ENCODE measurements around the gene ZBTB7C.

The ZBTB7C gene

GRCh38 chr18:48216639-48217257 lies 192.4 kb downstream of the ZBTB7C start:
- H3K4me3 Mint-ChIP-seq, result no peak overlapping the region
- H3K4me1 Mint-ChIP-seq (ENCODE audit: low read depth), result no peaks in the 10 kb centered on the region
- H3K27ac Mint-ChIP-seq, result no peak overlapping the region
- H3K27me3 Mint-ChIP-seq, result peaks cover 2% of the 10 kb centered on the region
- H3K36me3 Mint-ChIP-seq, result no peaks in the 10 kb centered on the region
- no peaks in the 10 kb centered on the region for H3K9me3 Mint-ChIP-seq (ENCODE audit: low read depth)

- Mint-ChIP-seq H3K27me3 (peaks cover 2% of the 10 kb centered on the region), H3K27ac (no peak overlapping the region), H3K9me3 (ENCODE audit: low read depth) (no peaks in the 10 kb centered on the region), H3K4me3 (no peak overlapping the region), H3K4me1 (ENCODE audit: low read depth) (no peaks in the 10 kb centered on the region), H3K36me3 (no peaks in the 10 kb centered on the region)
Observed at GRCh38 chr18:48215876-48216638, 193.1 kb downstream of the ZBTB7C start.

GRCh38 chr18:48213791-48214190 lies 195.4 kb downstream of the ZBTB7C start:
- Mint-ChIP-seq H3K4me1 (ENCODE audit: low read depth) (no peaks in the 10 kb centered on the region), H3K27ac (no peak overlapping the region), H3K4me3 (no peak overlapping the region), H3K36me3 (no peaks in the 10 kb centered on the region), H3K9me3 (ENCODE audit: low read depth) (no peaks in the 10 kb centered on the region), H3K27me3 (no peaks in the 10 kb centered on the region)

GRCh38 chr18:48208432-48209140 lies 200.6 kb downstream of the ZBTB7C start:
- H3K9me3 Mint-ChIP-seq (ENCODE audit: low read depth), result no peaks in the 10 kb centered on the region
- H3K4me3 Mint-ChIP-seq, result no peak overlapping the region
- H3K27me3 Mint-ChIP-seq, result peaks cover 12% of the 10 kb centered on the region
- H3K36me3 Mint-ChIP-seq, result no peaks in the 10 kb centered on the region
- H3K4me1 Mint-ChIP-seq (ENCODE audit: low read depth), result no peaks in the 10 kb centered on the region
- no peak overlapping the region for H3K27ac Mint-ChIP-seq

- no peak overlapping the region for H3K4me3 Mint-ChIP-seq
- no peaks in the 10 kb centered on the region for H3K36me3 Mint-ChIP-seq
- no peak overlapping the region for H3K27ac Mint-ChIP-seq
- H3K27me3 Mint-ChIP-seq, result peaks cover 13% of the 10 kb centered on the region
- H3K4me1 Mint-ChIP-seq (ENCODE audit: low read depth), result no peaks in the 10 kb centered on the region
- H3K9me3 Mint-ChIP-seq (ENCODE audit: low read depth), result no peaks in the 10 kb centered on the region
Observed at GRCh38 chr18:48207733-48208132, 201.4 kb downstream of the ZBTB7C start.

- no peaks in the 10 kb centered on the region for H3K36me3 Mint-ChIP-seq
- H3K4me3 Mint-ChIP-seq, result no peak overlapping the region
- H3K9me3 Mint-ChIP-seq (ENCODE audit: low read depth), result no peaks in the 10 kb centered on the region
- no peaks in the 10 kb centered on the region for H3K4me1 Mint-ChIP-seq (ENCODE audit: low read depth)
- no peak overlapping the region for H3K27ac Mint-ChIP-seq
- peaks cover 16% of the 10 kb centered on the region for H3K27me3 Mint-ChIP-seq
Observed at GRCh38 chr18:48206887-48207286, 202.3 kb downstream of the ZBTB7C start.

GRCh38 chr18:48203961-48204666 lies 205.1 kb downstream of the ZBTB7C start:
- H3K4me1 Mint-ChIP-seq (ENCODE audit: low read depth), result no peaks in the 10 kb centered on the region
- no peak overlapping the region for H3K27ac Mint-ChIP-seq
- H3K27me3 Mint-ChIP-seq, result peaks cover 23% of the 10 kb centered on the region
- no peak overlapping the region for H3K4me3 Mint-ChIP-seq
- no peaks in the 10 kb centered on the region for H3K36me3 Mint-ChIP-seq
- H3K9me3 Mint-ChIP-seq (ENCODE audit: low read depth), result no peaks in the 10 kb centered on the region

GRCh38 chr18:48203288-48203945 lies 205.8 kb downstream of the ZBTB7C start:
- peaks cover 25% of the 10 kb centered on the region for H3K27me3 Mint-ChIP-seq
- H3K36me3 Mint-ChIP-seq, result no peaks in the 10 kb centered on the region
- no peaks in the 10 kb centered on the region for H3K4me1 Mint-ChIP-seq (ENCODE audit: low read depth)
- no peak overlapping the region for H3K27ac Mint-ChIP-seq
- no peaks in the 10 kb centered on the region for H3K9me3 Mint-ChIP-seq (ENCODE audit: low read depth)
- H3K4me3 Mint-ChIP-seq, result no peak overlapping the region

GRCh38 chr18:48202350-48203260 lies 206.6 kb downstream of the ZBTB7C start:
- no peaks in the 10 kb centered on the region for H3K36me3 Mint-ChIP-seq
- no peak overlapping the region for H3K27ac Mint-ChIP-seq
- peaks cover 25% of the 10 kb centered on the region for H3K27me3 Mint-ChIP-seq
- no peaks in the 10 kb centered on the region for H3K9me3 Mint-ChIP-seq (ENCODE audit: low read depth)
- H3K4me1 Mint-ChIP-seq (ENCODE audit: low read depth), result no peaks in the 10 kb centered on the region
- no peak overlapping the region for H3K4me3 Mint-ChIP-seq

GRCh38 chr18:48202006-48202348 lies 207.2 kb downstream of the ZBTB7C start:
- H3K36me3 Mint-ChIP-seq, result no peaks in the 10 kb centered on the region
- no peak overlapping the region for H3K4me3 Mint-ChIP-seq
- peaks cover 24% of the 10 kb centered on the region for H3K27me3 Mint-ChIP-seq
- H3K9me3 Mint-ChIP-seq (ENCODE audit: low read depth), result no peaks in the 10 kb centered on the region
- H3K4me1 Mint-ChIP-seq (ENCODE audit: low read depth), result no peaks in the 10 kb centered on the region
- no peak overlapping the region for H3K27ac Mint-ChIP-seq

GRCh38 chr18:48201337-48202005 lies 207.7 kb downstream of the ZBTB7C start:
- no peaks in the 10 kb centered on the region for H3K9me3 Mint-ChIP-seq (ENCODE audit: low read depth)
- H3K27ac Mint-ChIP-seq, result no peak overlapping the region
- H3K27me3 Mint-ChIP-seq, result peaks cover 21% of the 10 kb centered on the region
- H3K36me3 Mint-ChIP-seq, result no peaks in the 10 kb centered on the region
- no peaks in the 10 kb centered on the region for H3K4me1 Mint-ChIP-seq (ENCODE audit: low read depth)
- no peak overlapping the region for H3K4me3 Mint-ChIP-seq

GRCh38 chr18:48200631-48201336 lies 208.4 kb downstream of the ZBTB7C start:
- Mint-ChIP-seq H3K27me3 (peaks cover 22% of the 10 kb centered on the region), H3K27ac (no peak overlapping the region), H3K36me3 (no peaks in the 10 kb centered on the region), H3K4me3 (no peak overlapping the region), H3K4me1 (ENCODE audit: low read depth) (no peaks in the 10 kb centered on the region), H3K9me3 (ENCODE audit: low read depth) (no peaks in the 10 kb centered on the region)

GRCh38 chr18:48199399-48199798 lies 209.8 kb downstream of the ZBTB7C start:
- H3K36me3 Mint-ChIP-seq, result no peaks in the 10 kb centered on the region
- H3K4me1 Mint-ChIP-seq (ENCODE audit: low read depth), result no peaks in the 10 kb centered on the region
- H3K4me3 Mint-ChIP-seq, result no peak overlapping the region
- H3K27me3 Mint-ChIP-seq, result peaks cover 19% of the 10 kb centered on the region
- H3K9me3 Mint-ChIP-seq (ENCODE audit: low read depth), result no peaks in the 10 kb centered on the region
- H3K27ac Mint-ChIP-seq, result no peak overlapping the region

All from activated naive CD8-positive, alpha-beta T cell (primary cell).